ENCODE measurements around the gene NT5C1B.
"Not testable (repeated sequence)": the region's sequence is repeated elsewhere in the genome, so short reads cannot be mapped to it uniquely, and the experiment has no call there.

NT5C1B gene
- 0 reads per million in 4 donors for total RNA-seq

GRCh38 chr2:18589354-18589753, at the start of gene NT5C1B:
TSS of gene NT5C1B (minus strand) at chr2:18589569. CDS start at chr2:18589468, 101 bp downstream.
- no peak for DNase-seq

- DNase-seq = no peak
Measured at GRCh38 chr2:18637196-18637595, 47.8 kb upstream of the NT5C1B start.

GRCh38 chr2:18632699-18633098, 43.3 kb upstream of the NT5C1B start:
- not testable (repeated sequence) for DNase-seq

- DNase-seq = no peak
Measured at GRCh38 chr2:18630941-18631340, 41.6 kb upstream of the NT5C1B start.

GRCh38 chr2:18630541-18630940, 41.2 kb upstream of the NT5C1B start:
- no peak for DNase-seq

- no peak for DNase-seq
Measured at GRCh38 chr2:18630101-18630500, 40.7 kb upstream of the NT5C1B start.

- no peak for DNase-seq
Measured at GRCh38 chr2:18626958-18627650, 37.7 kb upstream of the NT5C1B start.

- DNase-seq = no peak
Measured at GRCh38 chr2:18626256-18626668, 36.9 kb upstream of the NT5C1B start.

- no peak for DNase-seq
Measured at GRCh38 chr2:18625563-18625962, 36.2 kb upstream of the NT5C1B start.

- no peak for DNase-seq
Measured at GRCh38 chr2:18623782-18624181, 34.4 kb upstream of the NT5C1B start.

- DNase-seq = no peak
Measured at GRCh38 chr2:18620867-18621632, 31.7 kb upstream of the NT5C1B start.

- DNase-seq = no peak
Measured at GRCh38 chr2:18619091-18619490, 29.7 kb upstream of the NT5C1B start.

GRCh38 chr2:18614041-18614440, 24.7 kb upstream of the NT5C1B start:
- DNase-seq = no peak

GRCh38 chr2:18612133-18612532, 22.8 kb upstream of the NT5C1B start:
- no peak for DNase-seq

GRCh38 chr2:18611604-18612003, 22.2 kb upstream of the NT5C1B start:
- DNase-seq = no peak

- DNase-seq = no peak
Measured at GRCh38 chr2:18611184-18611583, 21.8 kb upstream of the NT5C1B start.

GRCh38 chr2:18610651-18611050, 21.3 kb upstream of the NT5C1B start:
- DNase-seq = no peak

GRCh38 chr2:18610090-18610489, 20.7 kb upstream of the NT5C1B start:
- no peak for DNase-seq

GRCh38 chr2:18605115-18605514, 15.7 kb upstream of the NT5C1B start:
- DNase-seq = peak in 1 of 5 donors; percentile 9

GRCh38 chr2:18604531-18604885, 15.1 kb upstream of the NT5C1B start:
- DNase-seq = no peak

GRCh38 chr2:18603854-18604530, 14.6 kb upstream of the NT5C1B start:
- DNase-seq = no peak

GRCh38 chr2:18602298-18602697, 12.9 kb upstream of the NT5C1B start:
- no peak for DNase-seq

- no peak for DNase-seq
Measured at GRCh38 chr2:18600255-18600613, 10.9 kb upstream of the NT5C1B start.

Measured in T-helper 1 cell (primary cell).